Melanocyte of skin (primary cell): Measurements from ENCODE around the gene FAM3A. TPM values are rescaled to one million over a fixed set of nuclear protein-coding genes. Genes with fewer than 3 reads are reported as not detected.

Experiments
- small RNA-seq, 2 donors: library from RNA; depleted of rRNA; stranded (forward); fragments of <200 nt; gene quantifications; one replicate each; pipeline ENCODE3, GENCODE V24; 2012
- total RNA-seq, 2 donors: library from RNA; depleted of rRNA; stranded (reverse); fragments of >200 nt; gene quantifications; 2 replicates each; pipeline ENCODE4 v1.2.3, GENCODE V29; 2012

The FAM3A gene
- 10 to 100 TPM; 20.6 to 21.7 TPM for total RNA-seq

GRCh38 chrX:154515966-154516655 lies at the start of gene FAM3A:
TSS of gene FAM3A (minus strand) at chrX:154516232. CDS start at chrX:154515772, 460 bp downstream.

GRCh38 chrX:154547245-154548027 lies 31.4 kb upstream of the FAM3A start, which contains the start of gene IKBKG:
TSS of gene IKBKG (plus strand) at chrX:154547620. CDS start at chrX:154552003, 4,383 bp downstream.

GRCh38 chrX:154546354-154547244 lies 30.6 kb upstream of the FAM3A start, which contains the start of gene G6PD:
TSS of gene G6PD (minus strand) at chrX:154546846. CDS start at chrX:154546155, 691 bp downstream.

GRCh38 chrX:154490414-154491083 lies 25.5 kb downstream of the FAM3A start, which contains the start of gene SLC10A3:
TSS of gene SLC10A3 (minus strand) at chrX:154490629. CDS start at chrX:154488940, 1,689 bp downstream.

GRCh38 chrX:154486396-154487207 lies 29.4 kb downstream of the FAM3A start, which contains the start of gene UBL4A:
TSS of gene UBL4A (minus strand) at chrX:154486615. CDS start at chrX:154486584, 31 bp downstream.

GRCh38 chrX:154478728-154479622 lies 37.1 kb downstream of the FAM3A start, which contains the start of gene LAGE3:
TSS of gene LAGE3 (minus strand) at chrX:154479281. CDS start at chrX:154478915, 366 bp downstream.

GRCh38 chrX:154458116-154458953 lies 57.7 kb downstream of the FAM3A start, which contains the start of gene PLXNA3:
TSS of gene PLXNA3 (plus strand) at chrX:154458281. CDS start at chrX:154460184, 1,903 bp downstream.

Small RNAs within 50 kb of the gene (small RNA-seq; reads per million reads assigned to genes)
- 0 reads per million in 2 donors for gene RN7SL697P

Other genes starting within 250 kb of the FAM3A start
- gene TEX28, start 221.1 kb downstream of the FAM3A start, total RNA-seq, result not detected
- gene TKTL1, start 220.4 kb downstream of the FAM3A start, total RNA-seq, result not detected
- gene FLNA, start 141.6 kb downstream of the FAM3A start, total RNA-seq, result 100 to 1,000 TPM; 765 to 976 TPM
- 10 to 100 TPM; 27.5 to 42.0 TPM for gene EMD, start 136.9 kb downstream of the FAM3A start, total RNA-seq
- gene RPL10, start 117.9 kb downstream of the FAM3A start, total RNA-seq, result 1,000 to 10,000 TPM in 1 of 2 donors, 100 to 1,000 TPM in 1; 813 to 1,193 TPM
- 10 to 100 TPM; 28.6 to 31.3 TPM for gene DNASE1L1, start 107.0 kb downstream of the FAM3A start, total RNA-seq
- gene TAFAZZIN, start 104.7 kb downstream of the FAM3A start, total RNA-seq, result 10 to 100 TPM; 27.0 to 29.6 TPM
- 100 to 1,000 TPM in 1 of 2 donors, 10 to 100 TPM in 1; 76.6 to 118 TPM for gene ATP6AP1, start 87.6 kb downstream of the FAM3A start, total RNA-seq
- 100 to 1,000 TPM in 1 of 2 donors, 10 to 100 TPM in 1; 98.1 to 105 TPM for gene GDI1, start 79.1 kb downstream of the FAM3A start, total RNA-seq
- 10 to 100 TPM; 29.0 to 37.2 TPM for gene FAM50A, start 72.1 kb downstream of the FAM3A start, total RNA-seq
- 1 to 10 TPM; 1.7 to 8.3 TPM for gene PLXNA3, start 58.0 kb downstream of the FAM3A start, total RNA-seq
- 10 to 100 TPM; 25.5 to 33.6 TPM for gene LAGE3, start 37.0 kb downstream of the FAM3A start, total RNA-seq
- gene UBL4A, start 29.6 kb downstream of the FAM3A start, total RNA-seq, result 10 to 100 TPM; 36.1 to 59.6 TPM
- 10 to 100 TPM in 1 of 2 donors, 1 to 10 TPM in 1; 5.2 to 10.7 TPM for gene SLC10A3, start 25.6 kb downstream of the FAM3A start, total RNA-seq
- gene G6PD, start 30.6 kb upstream of the FAM3A start, total RNA-seq, result 100 to 1,000 TPM; 145 to 171 TPM
- 10 to 100 TPM; 12.0 to 15.3 TPM for gene IKBKG, start 31.4 kb upstream of the FAM3A start, total RNA-seq
- gene CTAG1A, start 68.9 kb upstream of the FAM3A start, total RNA-seq, result not detected
- not detected for gene CTAG1B, start 103.0 kb upstream of the FAM3A start, total RNA-seq
- not detected for gene CTAG2, start 137.3 kb upstream of the FAM3A start, total RNA-seq
- gene GAB3, start 234.8 kb upstream of the FAM3A start, total RNA-seq, result 10 to 100 TPM in 1 of 2 donors, under 1 TPM in 1; 0.33 to 10.7 TPM
- 10 to 100 TPM; 26.8 to 78.9 TPM for gene DKC1, start 246.6 kb upstream of the FAM3A start, total RNA-seq